NCI-H146 treated with DMSO at 0.1 percent for 48 hours (cell line): ENCODE measurements around the gene LSM7.
A peak's percentile ranks its signal among the peaks of the same experiment; 100 is the strongest.

Experiments used
- DNase-seq: peaks from one replicate; lab custom pipeline; 2025; ENCODE audit not compliant: unreplicated experiment; lab: John Stamatoyannopoulos, UW

The LSM7 gene

DNA sequence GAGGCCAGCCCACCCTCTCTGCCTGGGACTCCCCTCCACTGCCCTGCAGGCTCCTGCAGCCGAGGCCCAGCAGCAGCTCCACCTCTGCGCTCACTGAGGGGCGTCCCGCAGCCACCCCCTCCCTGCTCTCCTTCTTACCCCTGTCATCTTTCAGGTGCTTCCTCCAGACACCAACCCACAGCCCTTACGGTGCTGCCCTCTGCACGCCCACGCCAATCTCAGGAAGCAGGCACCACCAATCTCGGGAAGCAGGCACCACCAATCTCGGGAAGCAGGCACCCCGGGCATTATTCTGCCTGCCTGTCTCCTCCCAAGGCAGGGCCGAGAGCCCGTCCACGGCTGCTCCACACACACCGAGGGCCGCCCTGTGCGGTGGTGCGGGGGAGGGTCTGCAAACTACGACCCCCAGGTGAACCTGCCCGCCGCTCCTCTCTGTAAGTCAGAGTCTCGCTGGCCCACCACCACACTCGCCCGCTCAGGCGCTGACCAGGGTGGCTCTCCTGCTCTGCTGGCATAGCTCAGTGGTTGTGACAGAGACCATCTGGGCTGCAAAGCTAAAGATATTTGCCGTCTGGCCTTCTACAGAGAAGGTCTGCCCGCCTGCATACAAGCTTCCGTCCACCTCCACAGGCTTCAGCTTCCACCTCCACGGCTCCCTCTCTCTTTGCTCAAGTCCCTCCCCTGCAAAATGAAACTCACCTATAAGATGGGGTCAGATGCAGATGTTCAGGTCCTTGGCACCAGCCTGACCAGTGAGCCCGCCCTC, 2.9 kb downstream of the LSM7 start:
- DNase-seq, result no peak

DNA sequence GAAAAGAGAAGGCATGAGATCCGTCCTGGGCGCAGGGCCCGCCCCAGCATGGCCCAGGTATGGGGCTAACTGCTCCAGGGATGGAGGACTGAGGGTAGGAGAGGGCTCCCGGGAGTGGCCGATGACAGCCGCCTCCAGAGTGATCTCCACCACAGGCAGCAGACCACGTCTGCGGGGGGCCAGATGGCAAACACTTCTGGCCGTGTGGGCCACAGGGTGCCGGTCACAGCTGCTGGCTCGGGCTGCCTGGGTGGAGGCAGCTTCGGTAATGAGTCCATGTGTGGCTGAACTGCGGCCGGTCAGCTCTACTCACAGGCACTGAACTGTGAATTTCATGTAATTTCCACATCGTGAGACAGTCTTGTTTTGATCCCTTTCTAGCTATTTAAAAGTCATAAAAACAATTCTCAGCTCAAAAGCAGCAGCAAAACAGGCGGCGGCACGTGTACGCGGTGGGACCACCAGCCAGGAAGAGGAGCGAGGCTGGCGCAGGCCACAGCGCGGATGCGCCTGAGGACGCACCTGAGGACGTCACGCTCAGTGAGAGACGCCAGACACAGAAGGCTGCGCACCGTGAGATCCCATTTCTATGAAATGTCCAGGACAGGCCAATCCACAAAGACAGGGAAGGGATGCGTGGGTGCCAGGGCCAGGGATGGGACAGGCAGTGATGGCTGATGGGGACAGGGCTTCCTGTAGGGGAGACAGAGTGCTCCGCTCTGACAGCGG, 4.0 kb downstream of the LSM7 start:
- no peak for DNase-seq

DNA sequence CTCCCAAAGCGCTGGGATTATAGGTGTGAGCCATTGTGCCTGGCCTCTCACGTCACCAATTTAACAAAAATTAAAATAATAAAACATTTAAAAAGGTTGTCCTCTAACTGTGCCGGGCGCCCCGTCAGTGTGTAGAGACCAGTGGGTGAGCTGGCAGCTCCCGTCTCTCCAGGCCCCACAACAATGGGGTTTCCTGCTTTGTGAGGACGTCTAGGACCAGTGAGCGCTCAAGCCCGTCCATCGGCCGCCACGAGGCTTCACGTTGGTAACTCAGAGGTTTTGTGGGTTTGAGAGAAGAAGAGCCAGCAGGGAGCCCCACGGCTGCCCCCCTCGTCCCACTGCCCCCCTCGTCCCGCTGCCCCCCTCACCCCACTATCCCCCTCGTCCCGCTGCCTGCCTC, 4.7 kb downstream of the LSM7 start:
- DNase-seq, result no peak

DNA sequence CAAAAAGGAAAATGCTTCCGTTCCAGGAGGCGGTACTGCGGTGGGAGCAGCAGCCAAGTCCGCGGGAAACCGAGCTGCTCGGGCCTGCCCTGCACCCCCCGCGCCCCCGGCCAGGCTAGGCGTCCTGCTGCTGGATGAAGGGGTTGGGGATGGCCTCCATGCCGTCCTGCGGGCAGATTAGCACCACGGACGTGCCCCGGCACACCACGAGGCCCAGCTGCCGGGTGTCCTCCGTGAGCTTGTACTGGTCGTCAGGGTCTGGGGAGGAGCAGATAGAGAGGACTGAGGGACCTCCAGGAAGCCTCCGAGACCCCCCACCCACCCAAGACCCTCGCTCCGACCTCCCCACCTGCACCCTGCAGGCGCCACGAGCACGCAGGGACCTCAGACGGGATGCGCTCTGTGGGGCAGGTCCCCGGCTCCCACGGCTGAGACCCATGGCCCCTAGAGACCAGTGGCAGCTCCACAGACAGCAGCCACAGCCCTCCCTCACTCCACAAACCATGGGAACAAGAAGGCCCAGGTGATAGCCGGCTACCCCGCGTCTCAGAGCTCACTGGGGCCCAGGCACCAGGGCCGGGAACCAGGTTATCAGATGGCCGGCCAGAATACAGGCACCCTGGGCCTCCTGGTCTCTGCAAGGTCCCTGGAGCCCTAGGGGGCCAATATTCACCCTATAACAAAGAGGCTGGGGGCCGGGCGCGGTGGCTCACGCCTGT, 6.7 kb downstream of the LSM7 start:
- DNase-seq, result no peak

DNA sequence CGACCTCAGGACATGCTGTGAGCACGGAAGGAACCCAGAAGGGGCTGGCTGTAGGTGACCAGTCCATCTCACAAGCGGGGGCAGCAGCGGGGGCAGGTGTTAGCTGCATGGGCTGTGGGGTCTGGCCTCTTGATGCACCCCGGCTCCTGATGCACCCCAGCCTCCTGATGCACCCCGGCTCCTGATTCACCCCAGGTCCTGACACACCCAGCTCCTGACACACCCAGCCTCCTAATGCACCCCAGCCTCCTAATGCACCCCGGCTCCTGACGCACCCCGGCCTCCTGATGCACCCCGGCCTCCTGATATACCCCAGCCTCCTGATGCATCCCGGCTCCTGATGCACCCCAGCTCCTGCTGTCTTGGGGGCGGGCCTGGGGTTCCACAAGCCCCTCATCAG, 7.4 kb downstream of the LSM7 start:
- no peak for DNase-seq

DNA sequence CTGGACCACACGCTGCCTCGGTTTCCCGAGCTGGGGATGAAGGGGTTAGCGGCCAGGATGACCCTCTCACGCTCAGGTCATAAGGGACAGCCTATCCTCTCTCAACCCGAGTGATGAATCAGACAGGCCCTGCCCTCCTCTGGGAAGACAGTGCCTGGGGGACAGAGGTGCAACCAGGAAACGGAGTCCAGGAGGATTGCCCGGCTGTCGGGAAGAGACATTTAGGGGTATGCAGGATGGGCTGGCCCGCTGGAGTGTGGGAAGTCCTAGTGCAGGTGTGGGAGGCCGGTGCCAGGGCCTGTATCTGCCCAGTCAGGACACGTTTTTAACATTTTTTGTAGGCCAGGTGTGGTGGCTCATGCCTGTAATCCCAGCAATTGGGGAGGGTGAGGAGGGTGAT, 8.3 kb downstream of the LSM7 start:
- DNase-seq, result no peak

DNA sequence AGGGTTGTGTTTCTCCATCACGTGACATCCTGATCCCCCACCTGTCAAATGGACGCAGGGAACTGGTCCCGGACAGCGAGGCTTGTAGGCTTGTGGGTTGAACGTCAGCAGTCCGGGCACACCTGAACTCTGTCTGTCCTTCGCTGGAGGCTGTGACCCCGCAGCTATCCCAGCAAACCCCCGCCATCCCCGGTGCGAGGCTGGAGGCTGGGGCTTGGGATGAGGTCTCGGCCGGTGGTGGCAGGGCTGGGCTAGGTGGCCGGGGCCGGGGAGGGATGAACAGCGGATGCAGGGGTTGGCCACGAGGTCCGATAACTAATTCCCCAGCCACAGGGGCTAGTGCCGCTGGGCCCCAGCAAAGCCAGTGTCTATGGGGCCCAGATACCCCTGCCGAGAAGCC, 8.8 kb downstream of the LSM7 start:
- no peak for DNase-seq

DNA sequence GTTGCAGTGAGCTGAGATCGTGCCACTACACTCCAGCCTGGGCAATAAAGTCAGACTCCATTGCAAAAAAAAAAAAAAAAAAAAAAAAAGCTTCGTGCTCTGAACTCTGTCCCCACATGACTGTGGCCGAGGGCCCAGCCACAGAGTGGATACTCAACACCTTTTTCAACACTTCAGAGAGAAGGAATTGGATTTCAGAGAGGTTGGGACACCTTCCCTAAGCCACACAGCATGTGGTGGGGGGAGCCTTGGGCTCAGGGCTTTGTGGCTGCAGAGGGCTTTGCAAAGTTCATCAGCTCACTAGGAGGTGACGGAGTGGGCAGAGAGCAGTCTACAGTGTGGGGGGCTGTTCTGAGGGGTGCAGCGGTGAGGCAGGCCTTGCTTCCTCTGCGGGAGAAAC, 9.5 kb downstream of the LSM7 start:
- DNase-seq, result no peak

DNA sequence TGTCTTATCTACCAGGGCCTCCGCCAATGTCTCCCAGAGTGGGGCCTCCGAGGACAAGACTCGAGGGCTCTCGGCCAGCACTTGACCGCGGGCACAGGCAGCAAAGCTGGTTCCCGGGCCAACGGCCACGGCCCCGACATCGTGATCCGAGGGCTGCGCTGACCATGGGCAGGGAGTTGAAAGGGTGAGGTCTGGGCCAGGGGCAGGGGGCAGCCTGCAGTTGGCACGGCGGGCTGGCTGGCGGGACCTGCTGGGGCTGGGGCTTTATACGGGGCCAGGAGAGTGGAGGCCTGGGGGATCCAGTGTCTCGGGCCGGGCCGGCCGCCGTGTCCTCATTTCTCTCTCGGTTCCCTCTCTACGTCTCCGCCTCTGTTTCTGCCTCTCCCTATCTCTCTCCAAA, 10.6 kb downstream of the LSM7 start:
- no peak for DNase-seq

DNA sequence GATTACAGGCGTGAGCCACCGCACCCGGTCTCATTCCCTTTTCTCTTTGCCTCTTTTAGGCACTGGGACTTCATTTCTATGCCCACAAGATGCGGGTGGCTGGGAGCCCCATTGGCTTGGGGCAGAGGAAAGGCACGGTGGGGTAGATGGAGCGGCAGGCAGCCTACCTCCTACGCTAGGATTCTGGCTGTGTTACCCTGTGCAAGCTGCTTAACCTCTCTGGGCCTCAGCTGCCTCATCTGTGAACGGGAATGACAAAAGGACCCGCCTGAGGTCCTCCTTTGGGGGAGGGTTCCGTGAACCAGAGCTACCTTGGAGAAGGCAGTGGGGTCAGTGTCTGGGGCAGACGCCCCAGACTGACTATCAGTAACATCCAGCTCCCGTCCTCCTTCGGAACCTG, 11.1 kb downstream of the LSM7 start:
- DNase-seq, result no peak

DNA sequence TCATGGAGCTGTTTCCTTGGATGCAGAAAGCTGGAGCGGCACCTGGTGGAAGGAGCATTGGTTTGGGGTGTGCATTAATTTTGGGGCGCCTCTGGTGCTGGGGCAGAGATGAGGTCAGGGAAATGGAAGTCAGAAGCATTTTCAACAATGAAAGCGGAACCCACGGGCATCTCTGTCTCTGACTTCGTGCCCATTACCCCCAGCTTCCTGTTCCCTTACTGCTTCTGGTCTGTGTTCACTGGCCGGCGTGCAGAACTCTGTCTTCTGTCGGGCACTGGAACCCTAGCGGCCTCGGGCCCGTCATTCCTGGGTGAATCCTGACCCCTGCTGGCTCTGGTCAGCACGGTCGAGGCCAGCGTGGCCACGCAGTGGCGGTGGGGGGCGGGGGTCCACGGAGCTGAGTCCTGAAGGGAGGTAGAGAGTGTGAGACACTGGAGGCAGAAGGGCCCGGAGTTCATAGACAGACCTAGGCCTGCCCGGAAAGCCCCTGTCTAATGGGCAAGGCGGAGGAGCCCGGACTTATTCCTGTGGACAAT, 12.5 kb downstream of the LSM7 start:
- peak; percentile 10 for DNase-seq

DNA sequence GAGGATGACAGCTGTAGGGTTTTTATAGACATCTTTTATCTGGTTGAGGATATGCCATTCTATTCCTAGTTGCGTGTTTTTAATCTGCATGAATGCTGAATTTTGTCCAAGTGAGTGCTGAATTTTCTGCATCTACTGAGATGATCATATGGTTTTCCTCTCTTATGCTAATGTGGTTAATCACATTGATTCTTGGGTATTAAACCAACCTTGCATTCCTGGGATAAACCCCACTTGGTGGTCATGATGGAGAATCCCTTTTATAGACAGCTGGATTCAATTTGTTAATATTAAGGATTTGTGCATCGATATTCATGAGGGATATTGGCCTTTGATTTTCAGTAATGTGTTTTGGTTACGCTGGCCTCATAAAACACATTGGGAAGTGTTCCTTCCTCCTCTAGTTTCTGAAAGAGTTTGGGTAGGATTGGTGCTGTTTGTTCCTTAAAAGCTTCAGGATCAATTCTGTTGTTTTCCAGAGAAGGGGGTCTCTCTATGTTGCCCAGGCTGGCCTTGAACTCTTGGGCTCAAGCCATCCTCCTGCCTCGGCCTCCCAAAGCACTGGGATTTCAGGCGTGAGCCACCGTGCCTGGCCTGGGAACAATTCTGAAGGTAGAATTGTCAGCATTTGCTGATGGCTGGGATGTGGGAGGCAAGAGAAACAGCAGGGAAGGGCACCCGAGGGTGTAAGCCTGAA, 13.1 kb downstream of the LSM7 start:
- no peak for DNase-seq

DNA sequence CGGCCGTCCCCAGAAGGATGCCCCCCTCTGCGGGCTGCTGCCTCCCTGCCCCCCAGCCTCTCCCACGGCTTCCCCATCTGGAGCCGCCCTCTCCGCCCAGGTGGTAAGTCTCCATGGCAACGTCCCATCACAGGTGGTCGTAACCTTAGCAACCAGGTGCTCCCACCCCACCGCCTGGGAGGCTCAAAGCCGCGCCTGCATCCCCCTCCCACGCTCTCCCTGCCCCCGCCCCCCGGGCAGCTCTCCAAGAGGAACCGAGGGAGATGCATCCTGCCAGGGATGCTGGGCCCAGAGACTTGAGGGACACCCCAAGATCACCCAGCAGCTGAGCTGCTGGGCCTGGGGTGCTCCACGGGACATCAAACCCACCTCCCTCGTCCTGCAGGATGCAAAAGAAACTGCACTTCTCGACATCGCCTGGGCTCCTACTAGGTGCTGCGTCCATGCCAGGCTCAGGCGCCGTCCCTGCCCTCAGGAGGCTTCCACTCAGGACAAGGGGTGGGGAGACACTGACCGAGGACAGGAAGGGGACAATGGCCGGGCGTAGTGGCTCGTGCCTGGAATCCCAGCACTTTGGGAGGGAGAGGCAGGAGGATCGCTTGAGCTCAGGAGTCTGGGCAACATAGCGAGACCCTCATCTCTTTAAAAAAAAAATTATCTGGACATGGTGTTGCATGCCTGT, 15.4 kb downstream of the LSM7 start:
- no peak for DNase-seq

DNA sequence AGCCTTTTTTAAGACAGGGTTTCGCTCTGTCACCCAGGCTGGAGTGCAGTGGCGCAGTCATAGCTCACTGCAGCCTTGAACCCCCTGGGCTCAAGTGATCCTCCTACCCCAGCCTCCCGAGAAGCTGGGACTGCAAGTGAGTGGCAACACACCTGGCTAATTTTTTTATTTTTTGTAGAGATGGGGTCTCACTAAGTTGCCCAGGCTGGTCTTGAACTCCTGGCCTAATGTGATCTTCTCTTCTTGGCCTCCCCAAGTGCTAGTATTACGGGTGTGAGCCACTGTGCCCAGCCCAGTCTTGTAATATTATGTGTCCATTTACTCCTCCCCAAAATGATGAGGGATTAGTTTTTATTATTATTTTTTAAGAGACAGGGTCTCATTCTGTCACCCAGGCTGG, 17.3 kb downstream of the LSM7 start:
- DNase-seq, result no peak

DNA sequence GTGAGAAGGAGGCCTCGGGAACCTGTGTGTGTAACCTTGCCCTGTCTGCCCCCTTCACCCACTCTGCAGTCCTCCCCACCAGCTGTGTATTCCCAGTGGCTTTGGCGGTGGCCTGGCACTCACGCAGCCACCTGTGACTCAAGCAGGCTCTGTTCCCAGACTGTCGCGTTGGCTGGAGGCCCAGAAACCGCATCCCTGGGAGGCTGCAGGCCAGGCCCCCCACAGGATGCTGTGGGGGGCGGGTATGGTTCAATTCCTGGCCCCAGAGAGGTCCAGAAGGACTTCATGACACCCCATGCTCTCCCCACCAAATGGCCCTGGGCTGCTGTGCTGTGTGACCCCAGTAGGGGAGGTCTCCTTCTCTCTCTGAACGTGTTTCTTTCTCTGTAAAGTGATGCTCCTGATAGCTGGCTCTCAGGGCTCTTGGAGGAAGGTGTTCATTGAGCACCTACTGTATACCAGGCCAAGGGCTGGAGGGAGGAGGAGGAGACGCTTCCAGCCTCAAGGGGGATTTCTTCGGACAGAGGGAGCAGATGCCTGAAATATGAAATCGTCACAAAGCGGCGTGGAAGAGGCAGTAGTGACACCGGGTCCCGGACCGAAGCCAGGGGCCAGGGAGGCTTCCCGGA, 18.5 kb downstream of the LSM7 start:
- DNase-seq, result no peak

DNA sequence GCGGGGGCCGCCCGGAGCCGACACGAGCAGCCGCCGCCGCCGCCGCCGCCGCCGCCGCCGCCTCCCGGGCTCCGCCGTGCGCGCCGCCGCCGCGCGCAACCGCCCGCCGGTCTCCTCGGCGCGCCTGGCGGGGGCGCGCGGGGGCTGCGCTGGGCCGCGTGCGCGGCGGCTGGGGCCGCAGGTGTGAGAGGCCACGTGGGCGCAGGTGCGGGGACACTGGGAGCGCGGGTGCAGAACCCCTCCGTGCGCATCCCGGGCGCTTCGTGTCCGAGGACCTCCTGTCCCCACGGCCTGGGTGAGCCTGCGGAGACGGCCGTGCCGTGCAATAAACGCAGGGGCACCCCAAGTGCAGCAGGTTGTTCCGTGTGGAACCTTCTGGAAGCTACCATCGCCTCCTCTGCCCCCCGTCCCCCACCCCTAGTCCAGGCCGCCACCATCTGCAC, 20.3 kb downstream of the LSM7 start, which contains the start of gene LINGO3:
Gene LINGO3, minus strand, starts transcription at position 41 of the 443 bp plus-strand sequence. CDS start 16,378 bp downstream, outside the sequence.
- no peak for DNase-seq

DNA sequence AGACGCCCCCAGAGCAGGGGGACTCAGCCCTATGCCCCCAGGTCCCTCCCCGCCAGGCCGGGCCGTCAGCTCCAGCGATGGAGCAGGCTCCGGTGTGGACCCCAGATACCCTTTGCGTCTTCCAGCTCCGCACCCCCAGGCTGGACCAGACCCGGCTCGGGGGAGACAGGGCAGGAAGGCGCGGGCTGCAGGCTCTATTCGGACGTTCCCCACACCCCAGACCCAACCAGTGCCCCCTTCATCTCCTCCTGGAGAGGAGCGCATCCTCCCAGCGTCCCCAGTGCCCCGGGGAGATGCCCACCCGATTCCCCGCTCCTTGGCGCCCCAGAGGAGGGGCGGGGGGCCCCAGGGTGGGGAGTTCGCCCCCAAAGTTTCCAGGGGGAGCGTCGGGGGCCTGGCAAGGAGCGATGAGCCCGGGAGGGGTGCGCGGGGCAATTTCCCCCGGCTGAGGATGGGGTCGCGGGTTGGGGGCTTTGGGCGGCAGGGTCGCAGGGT, 20.8 kb downstream of the LSM7 start:
- DNase-seq, result no peak

DNA sequence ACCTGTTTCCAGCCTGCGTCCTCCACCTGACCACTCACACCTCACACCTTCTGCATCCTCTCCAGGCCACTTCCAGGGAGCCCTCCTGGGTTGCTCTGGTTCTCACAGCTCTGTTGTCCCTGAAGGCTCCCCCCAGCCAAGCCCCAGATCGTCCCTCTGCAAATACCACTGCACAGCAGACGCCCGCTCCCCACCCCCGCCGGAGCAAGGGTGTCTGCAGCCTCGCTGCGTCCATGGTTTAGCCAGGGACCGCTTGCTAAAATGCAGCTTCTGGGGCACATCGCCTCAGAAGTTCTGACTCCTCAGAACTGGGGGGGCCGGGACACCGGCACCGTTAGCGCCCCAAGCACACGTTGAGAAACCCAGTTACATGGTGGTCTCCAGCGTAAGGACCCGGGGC, 21.4 kb downstream of the LSM7 start:
- DNase-seq, result no peak

DNA sequence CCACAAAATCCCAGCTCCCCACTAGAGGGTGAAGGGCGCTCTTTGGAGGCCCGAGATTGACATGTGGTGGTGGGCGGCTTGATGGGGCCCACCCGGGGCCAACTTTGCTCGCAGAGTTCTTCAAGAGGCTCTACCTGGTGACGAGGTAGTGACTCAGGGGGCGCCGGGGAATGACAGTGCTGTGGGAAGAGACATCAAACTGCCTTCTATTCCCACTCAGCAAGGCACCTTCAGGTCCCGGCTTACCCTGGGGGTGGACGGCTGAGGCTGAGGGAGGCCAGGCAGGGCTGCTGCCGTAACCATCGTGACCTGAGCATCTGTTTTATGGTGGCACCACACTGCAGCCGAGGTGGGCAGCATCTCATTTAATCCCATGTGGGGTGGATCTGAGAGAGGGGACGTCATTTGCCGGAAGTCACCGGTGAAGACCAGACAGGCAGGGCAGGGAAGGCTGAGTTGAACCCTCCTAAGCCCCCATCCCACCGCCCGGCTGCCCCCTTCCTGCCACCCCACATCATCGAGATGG, 22.0 kb downstream of the LSM7 start:
- DNase-seq, result no peak
